K562 (cell line): Measurements from ENCODE around the gene CRIP1. TPM values are rescaled to one million over a fixed set of nuclear protein-coding genes. Genes with fewer than 3 reads are reported as not detected.
A peak's percentile ranks its signal among the peaks of the same experiment; 100 is the strongest.

Experiments
- BRCA1 ChIP-seq, 2 experiments: fragments of 450-650 bp in 1 of 2; sonication (generic) in 1 of 2; formaldehyde crosslinking in 1 of 2; IDR thresholded peaks; 2 replicates each; pipeline versions ENCODE4 v1.5.0 to v1.6.1; 2017 to 2020; ENCODE audit warnings: mild to moderate bottlenecking in 1 of 2, missing genetic modification reagents in 1 of 2
- CHD1 ChIP-seq: fragments of 200-600 bp; sonication (generic); IDR thresholded peaks from one replicate; pipeline ENCODE4 v1.6.1; 2012; ENCODE audit warnings: mild to moderate bottlenecking, moderate library complexity, low read length, inconsistent platforms
- FIP1L1 ChIP-seq: fragments of 200-400 bp; formaldehyde crosslinking; IDR thresholded peaks from 2 replicates; pipeline ENCODE4 v1.6.1; 2018; ENCODE audit warnings: mild to moderate bottlenecking, low read depth, low read length; ENCODE audit not compliant: poor library complexity, severe bottlenecking
- GTF2A2 ChIP-seq: IDR thresholded peaks from 2 replicates; pipeline ENCODE4 v1.6.1; 2016; ENCODE audit warnings: mild to moderate bottlenecking, missing genetic modification characterization, missing compliant biosample characterization
- KHSRP ChIP-seq: fragments of 450-650 bp; IDR thresholded peaks from 2 replicates; pipeline ENCODE4 v1.6.1; 2017
- MGA ChIP-seq: fragments of 450-650 bp; IDR thresholded peaks from 2 replicates; pipeline ENCODE4 v1.6.1; 2016; ENCODE audit warnings: mild to moderate bottlenecking, moderate library complexity
- PHB2 ChIP-seq: fragments of 450-650 bp; IDR thresholded peaks from 2 replicates; pipeline ENCODE4 v1.6.1; 2017; ENCODE audit warnings: low read depth
- PHF8 ChIP-seq: fragments of 200-600 bp; sonication (generic); IDR thresholded peaks from 2 replicates; pipeline ENCODE4 v1.6.1; 2012; ENCODE audit warnings: mixed run types, mild to moderate bottlenecking, inconsistent platforms, low read length, moderate library complexity, borderline replicate concordance
- POLR2G ChIP-seq: fragments of 200-400 bp; formaldehyde crosslinking; IDR thresholded peaks from 2 replicates; pipeline ENCODE4 v1.6.1; 2017; ENCODE audit warnings: low read depth, mild to moderate bottlenecking, antibody characterized with exemption, low read length, moderate library complexity
- TAF15 ChIP-seq: fragments of 200-400 bp; formaldehyde crosslinking; IDR thresholded peaks from 2 replicates; pipeline ENCODE4 v1.6.1; 2017; ENCODE audit warnings: mild to moderate bottlenecking, low read depth, low read length, moderate library complexity
- ZNF584 ChIP-seq: fragments of 200-800 bp; sonication (Bioruptor generic); IDR thresholded peaks from 2 replicates; pipeline ENCODE4 v1.6.1; 2016; ENCODE audit warnings: low read depth, mild to moderate bottlenecking, missing genetic modification characterization, missing compliant biosample characterization
- polyA plus RNA-seq, 8 experiments: library from polyadenylated mRNA; depleted of rRNA in 4 of 8; stranded (reverse) in 5 of 8; unstranded in 3 of 8; fragments of >200 nt; fragmentation: Nextera tagmentation in 2 of 8; fragmentation: Illumina TruSeq in 1 of 8; extraction: Ambion mirVana in 2 of 8; extraction: Trizol in 1 of 8; gene quantifications; 2 replicates each; pipeline versions ENCODE4 v1.2.1 to v1.2.3, GENCODE V29; 2011 to 2014; ENCODE audit warnings: inconsistent platforms in 1 of 8, missing spikeins in 1 of 8
- total RNA-seq, 7 experiments: library from RNA; depleted of rRNA in 6 of 7; stranded (reverse); fragments of >200 nt in 6 of 7; fragmentation: Illumina TruSeq in 2 of 7; extraction: Trizol in 2 of 7; gene quantifications; 2 replicates each; pipeline versions ENCODE4 v1.2.1 to v1.2.3, GENCODE V29; 2011 to 2021; ENCODE audit warnings: low replicate concordance in 1 of 7
- TF ChIP-seq, protein P1 (sequence below), 3 experiments: fragments of 200-800 bp in 1 of 3; fragments of 250-450 bp in 1 of 3; fragments of 450-650 bp in 1 of 3; sonication (Bioruptor Pico) in 1 of 3; sonication (Bioruptor generic) in 1 of 3; formaldehyde crosslinking in 1 of 3; IDR thresholded peaks; 2 replicates each; pipeline versions ENCODE4 v1.6.1 to v1.8.0; 2016 to 2022; ENCODE audit warnings: mild to moderate bottlenecking in 2 of 3, missing genetic modification characterization in 2 of 3, missing compliant biosample characterization in 1 of 3, moderate library complexity in 1 of 3

CRIP1 gene
- total and polyA plus RNA-seq, 9 of the 15 experiments (the other 6 are each of a cell fraction or from before 2014, with no cell fraction given): 0.11 to 0.58 (median 0.14) TPM; not detected in 6

- TF ChIP-seq BRCA1 (IDR thresholded peaks at IDR 0.05): no peak
- no peak for TF ChIP-seq BRCA1 (CRISPR knock-in tag; IDR thresholded peaks at IDR 0.05)
- peak; percentile 65 for TF ChIP-seq POLR2G
- no peak for TF ChIP-seq KHSRP
- TF ChIP-seq TAF15: no peak
- no peak for TF ChIP-seq GTF2A2 (tag)
- no peak for TF ChIP-seq ZNF584 (CRISPR knock-in tag)
- peak; percentile 32; the same call in 1 of the 2 replicates for TF ChIP-seq PHF8
- TF ChIP-seq, protein P1, sequence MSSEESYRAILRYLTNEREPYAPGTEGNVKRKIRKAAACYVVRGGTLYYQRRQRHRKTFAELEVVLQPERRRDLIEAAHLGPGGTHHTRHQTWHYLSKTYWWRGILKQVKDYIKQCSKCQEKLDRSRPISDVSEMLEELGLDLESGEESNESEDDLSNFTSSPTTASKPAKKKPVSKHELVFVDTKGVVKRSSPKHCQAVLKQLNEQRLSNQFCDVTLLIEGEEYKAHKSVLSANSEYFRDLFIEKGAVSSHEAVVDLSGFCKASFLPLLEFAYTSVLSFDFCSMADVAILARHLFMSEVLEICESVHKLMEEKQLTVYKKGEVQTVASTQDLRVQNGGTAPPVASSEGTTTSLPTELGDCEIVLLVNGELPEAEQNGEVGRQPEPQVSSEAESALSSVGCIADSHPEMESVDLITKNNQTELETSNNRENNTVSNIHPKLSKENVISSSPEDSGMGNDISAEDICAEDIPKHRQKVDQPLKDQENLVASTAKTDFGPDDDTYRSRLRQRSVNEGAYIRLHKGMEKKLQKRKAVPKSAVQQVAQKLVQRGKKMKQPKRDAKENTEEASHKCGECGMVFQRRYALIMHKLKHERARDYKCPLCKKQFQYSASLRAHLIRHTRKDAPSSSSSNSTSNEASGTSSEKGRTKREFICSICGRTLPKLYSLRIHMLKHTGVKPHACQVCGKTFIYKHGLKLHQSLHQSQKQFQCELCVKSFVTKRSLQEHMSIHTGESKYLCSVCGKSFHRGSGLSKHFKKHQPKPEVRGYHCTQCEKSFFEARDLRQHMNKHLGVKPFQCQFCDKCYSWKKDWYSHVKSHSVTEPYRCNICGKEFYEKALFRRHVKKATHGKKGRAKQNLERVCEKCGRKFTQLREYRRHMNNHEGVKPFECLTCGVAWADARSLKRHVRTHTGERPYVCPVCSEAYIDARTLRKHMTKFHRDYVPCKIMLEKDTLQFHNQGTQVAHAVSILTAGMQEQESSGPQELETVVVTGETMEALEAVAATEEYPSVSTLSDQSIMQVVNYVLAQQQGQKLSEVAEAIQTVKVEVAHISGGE (CRISPR knock-in tag; IDR thresholded peaks at IDR 0.05): no peak
- no peak for TF ChIP-seq MGA
- TF ChIP-seq PHB2: no peak
- peak; percentile 63 for TF ChIP-seq CHD1
- peak; percentile 7 for TF ChIP-seq FIP1L1
Observed at GRCh38 chr14:105490267-105490571, 3.5 kb downstream of the CRIP1 start (continued).
